Lower leg skin (tissue), 4 donors: ENCODE measurements around the gene DOK7. TPM values are rescaled to one million over a fixed set of nuclear protein-coding genes. Genes with fewer than 3 reads are reported as not detected.

Experiments
- DNase-seq, 2 donors: peaks; one replicate each; pipeline ENCODE4 v3.0.0-alpha.2; 2019; ENCODE audit warnings: low spot score in 2 of 2
- H3K4me3 ChIP-seq: fragments of 200-600 bp; sonication (generic); 2 replicates; pipeline ENCODE4 v1.5.1; 2017; ENCODE audit warnings: mild to moderate bottlenecking, low read depth; ENCODE audit not compliant: poor library complexity, severe bottlenecking
- POLR2A ChIP-seq, 2 donors: fragments of 450-650 bp; IDR thresholded peaks; one replicate each; pipeline ENCODE4 v1.6.1; 2016 to 2017; ENCODE audit warnings: antibody characterized with exemption in 2 of 2, mild to moderate bottlenecking in 1 of 2, moderate library complexity in 1 of 2
- WGBS, 2 donors: methylation state at CpG; one replicate each; pipeline ENCODE4 v1.1.5; 2018; 5-methylcytosine and 5-hydroxymethylcytosine counted together
- intact Hi-C: fragments of 100-400 bp; cut with DNase I; formaldehyde crosslinking; loops from one replicate; pipeline ENCODE4 v1.15.0; 2023; ENCODE audit warnings: low total_unique reads
- total RNA-seq, 4 donors: library from RNA; depleted of rRNA; stranded (reverse); fragments of >200 nt; gene quantifications; one replicate each; pipeline ENCODE4 v1.1.0, GENCODE V29; 2016
- TF ChIP-seq, protein P1 (sequence below), 3 donors: fragments of 450-650 bp; IDR thresholded peaks; one replicate each; pipeline ENCODE4 v1.5.1; 2016; ENCODE audit warnings: antibody characterized with exemption in 3 of 3, mild to moderate bottlenecking in 3 of 3, moderate library complexity in 2 of 3

DOK7 gene, protein sequence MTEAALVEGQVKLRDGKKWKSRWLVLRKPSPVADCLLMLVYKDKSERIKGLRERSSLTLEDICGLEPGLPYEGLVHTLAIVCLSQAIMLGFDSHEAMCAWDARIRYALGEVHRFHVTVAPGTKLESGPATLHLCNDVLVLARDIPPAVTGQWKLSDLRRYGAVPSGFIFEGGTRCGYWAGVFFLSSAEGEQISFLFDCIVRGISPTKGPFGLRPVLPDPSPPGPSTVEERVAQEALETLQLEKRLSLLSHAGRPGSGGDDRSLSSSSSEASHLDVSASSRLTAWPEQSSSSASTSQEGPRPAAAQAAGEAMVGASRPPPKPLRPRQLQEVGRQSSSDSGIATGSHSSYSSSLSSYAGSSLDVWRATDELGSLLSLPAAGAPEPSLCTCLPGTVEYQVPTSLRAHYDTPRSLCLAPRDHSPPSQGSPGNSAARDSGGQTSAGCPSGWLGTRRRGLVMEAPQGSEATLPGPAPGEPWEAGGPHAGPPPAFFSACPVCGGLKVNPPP
- total RNA-seq: 1 to 10 TPM; 1.9 to 9.8 (median 5.9) TPM

DNA sequence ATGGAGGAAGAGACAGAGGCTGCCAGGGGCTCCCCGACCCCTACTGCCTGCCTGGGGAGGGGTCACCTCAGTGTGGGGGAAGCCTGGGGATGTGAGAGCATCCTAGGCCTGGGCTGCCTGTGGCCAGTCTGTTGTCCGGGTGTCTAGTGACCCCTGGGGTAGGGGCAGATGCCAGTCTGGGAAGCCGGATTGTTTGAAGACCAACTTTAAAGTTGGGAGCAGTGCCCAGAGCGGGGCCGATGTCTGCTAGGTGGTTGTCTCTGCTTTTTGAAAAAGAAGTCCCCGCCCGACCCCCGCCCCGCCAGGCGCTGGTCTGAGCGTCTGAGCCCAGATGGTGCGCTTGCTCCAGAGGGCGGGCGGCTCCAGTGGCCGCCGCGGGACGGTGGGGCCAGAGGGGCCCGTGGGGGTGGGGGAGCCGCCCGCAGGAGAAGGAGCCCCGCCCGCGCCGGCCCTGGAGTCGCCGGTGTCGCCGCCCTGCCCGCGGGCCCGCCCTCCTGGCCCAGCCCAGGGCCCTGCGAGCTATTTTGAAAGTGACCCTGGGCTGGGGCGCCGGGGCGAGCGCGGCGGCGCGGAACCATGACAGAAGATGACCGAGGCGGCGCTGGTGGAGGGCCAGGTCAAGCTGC, at the start of gene DOK7:
Gene DOK7 (plus strand): TSS at position 517 of the 626 bp plus-strand sequence. CDS start 70 bp downstream, at position 587.
- intact Hi-C loops: no loop called here
- TF ChIP-seq, protein P1, sequence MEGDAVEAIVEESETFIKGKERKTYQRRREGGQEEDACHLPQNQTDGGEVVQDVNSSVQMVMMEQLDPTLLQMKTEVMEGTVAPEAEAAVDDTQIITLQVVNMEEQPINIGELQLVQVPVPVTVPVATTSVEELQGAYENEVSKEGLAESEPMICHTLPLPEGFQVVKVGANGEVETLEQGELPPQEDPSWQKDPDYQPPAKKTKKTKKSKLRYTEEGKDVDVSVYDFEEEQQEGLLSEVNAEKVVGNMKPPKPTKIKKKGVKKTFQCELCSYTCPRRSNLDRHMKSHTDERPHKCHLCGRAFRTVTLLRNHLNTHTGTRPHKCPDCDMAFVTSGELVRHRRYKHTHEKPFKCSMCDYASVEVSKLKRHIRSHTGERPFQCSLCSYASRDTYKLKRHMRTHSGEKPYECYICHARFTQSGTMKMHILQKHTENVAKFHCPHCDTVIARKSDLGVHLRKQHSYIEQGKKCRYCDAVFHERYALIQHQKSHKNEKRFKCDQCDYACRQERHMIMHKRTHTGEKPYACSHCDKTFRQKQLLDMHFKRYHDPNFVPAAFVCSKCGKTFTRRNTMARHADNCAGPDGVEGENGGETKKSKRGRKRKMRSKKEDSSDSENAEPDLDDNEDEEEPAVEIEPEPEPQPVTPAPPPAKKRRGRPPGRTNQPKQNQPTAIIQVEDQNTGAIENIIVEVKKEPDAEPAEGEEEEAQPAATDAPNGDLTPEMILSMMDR (IDR thresholded peaks at IDR 0.05): no peak
- TF ChIP-seq POLR2A (IDR thresholded peaks at IDR 0.05): no peak
- 8 to 11% methylated on average over 6 to 21 of the region's 44 CpGs for WGBS, 2 donors
- no peak for DNase-seq
- no peak within 1 kb of the TSS for H3K4me3 ChIP-seq

- 86 to 89% methylated on average over 32 of the region's 32 CpGs for WGBS, 2 donors
- intact Hi-C loops: no loop called here
- no peak overlapping the region for H3K4me3 ChIP-seq
- DNase-seq: peak in 1 of 2 donors; percentile 84
- TF ChIP-seq, protein P1 (IDR thresholded peaks at IDR 0.05): no peak
- no peak for TF ChIP-seq POLR2A (IDR thresholded peaks at IDR 0.05)
Measured at GRCh38 chr4:3413675-3414420, 49.3 kb upstream of the DOK7 start.

DNA sequence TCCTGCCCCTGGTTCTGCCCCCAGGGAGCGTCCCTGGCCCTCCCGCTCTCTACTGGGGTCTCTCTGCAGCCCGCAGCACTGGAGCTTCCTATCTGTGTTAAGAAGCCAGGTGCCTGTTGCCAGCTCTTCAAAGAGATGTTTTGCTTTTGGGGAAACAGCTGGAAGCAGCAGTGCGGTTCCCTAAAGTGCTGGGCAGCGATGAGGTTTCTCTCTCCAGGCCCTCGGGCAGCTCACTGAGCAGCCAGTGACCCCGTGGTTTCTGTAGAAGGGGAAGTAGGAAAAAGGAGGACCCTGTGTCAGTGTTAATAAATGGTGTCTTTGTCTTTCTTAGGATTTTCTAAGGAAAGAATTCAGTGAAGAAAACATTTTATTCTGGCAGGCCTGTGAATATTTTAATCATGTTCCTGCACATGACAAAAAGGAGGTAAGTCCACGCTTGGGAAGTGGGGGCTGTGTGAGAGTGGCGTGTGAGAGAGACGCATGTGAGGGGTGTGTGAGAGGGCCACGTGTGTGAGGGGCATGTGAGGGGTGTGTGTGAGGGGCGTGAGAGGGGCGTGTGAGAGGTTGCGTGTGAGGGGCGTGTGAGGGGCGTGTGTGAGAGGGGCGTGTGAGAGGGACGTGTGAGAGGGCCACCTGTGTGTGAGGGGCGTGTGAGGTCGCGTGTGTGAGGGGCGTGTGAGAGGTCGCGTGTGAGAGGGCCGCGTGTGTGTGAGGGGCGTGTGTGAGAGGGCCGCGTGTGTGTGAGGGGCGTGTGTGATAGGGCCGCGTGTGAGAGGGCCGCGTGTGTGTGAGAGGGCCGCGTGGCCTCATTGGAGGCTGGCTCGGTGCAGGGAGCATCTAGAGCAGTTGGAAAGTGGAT, 48.5 kb upstream of the DOK7 start:
- intact Hi-C loops: no loop called here
- 83 to 85% methylated on average over 37 of the region's 37 CpGs for whole genome bisulfite sequencing, 2 donors
- DNase-seq: peak in 1 of 2 donors; percentile 53
- no peak for TF ChIP-seq POLR2A (IDR thresholded peaks at IDR 0.05)
- TF ChIP-seq, protein P1 (IDR thresholded peaks at IDR 0.05): no peak
- H3K4me3 ChIP-seq: no peak overlapping the region

DNA sequence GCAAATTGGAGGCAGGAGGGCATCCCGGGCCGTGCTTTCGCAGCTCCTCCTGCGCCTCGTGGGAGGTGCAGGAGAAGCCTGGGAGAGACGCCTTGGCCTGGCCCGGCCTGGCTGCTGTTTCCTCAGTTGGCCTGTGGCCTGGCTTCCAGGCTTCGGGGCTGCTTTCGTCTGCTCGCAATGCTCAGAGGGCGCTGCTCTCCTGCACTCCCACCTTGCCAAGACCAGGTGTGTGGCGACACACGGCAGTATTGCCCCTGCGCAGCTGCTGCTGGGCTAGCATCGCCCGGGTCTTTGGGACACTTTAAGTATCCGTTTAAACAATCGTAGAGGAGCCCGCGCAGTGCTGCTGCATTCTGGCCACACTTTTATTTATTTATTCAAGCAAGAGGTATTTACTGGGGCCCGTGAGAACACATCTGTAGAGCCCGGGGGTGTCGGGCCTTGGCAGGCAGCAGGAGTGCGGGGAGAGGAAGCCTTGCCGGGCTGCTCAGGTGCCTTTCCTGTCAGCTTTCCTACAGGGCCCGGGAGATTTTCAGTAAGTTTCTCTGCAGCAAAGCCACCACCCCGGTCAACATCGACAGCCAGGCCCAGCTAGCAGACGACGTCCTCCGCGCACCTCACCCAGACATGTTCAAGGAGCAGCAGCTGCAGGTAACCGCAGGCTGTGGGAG, 47.5 kb upstream of the DOK7 start:
- DNase-seq: peak in 1 of 2 donors; percentile 75
- 88 to 89% methylated on average over 33 of the region's 33 CpGs for WGBS, 2 donors
- intact Hi-C loops: no loop called here
- TF ChIP-seq, protein P1 (IDR thresholded peaks at IDR 0.05): no peak
- no peak for TF ChIP-seq POLR2A (IDR thresholded peaks at IDR 0.05)
- H3K4me3 ChIP-seq: no peak overlapping the region
